Measurements from ENCODE around the gene GNG14.

DNA sequence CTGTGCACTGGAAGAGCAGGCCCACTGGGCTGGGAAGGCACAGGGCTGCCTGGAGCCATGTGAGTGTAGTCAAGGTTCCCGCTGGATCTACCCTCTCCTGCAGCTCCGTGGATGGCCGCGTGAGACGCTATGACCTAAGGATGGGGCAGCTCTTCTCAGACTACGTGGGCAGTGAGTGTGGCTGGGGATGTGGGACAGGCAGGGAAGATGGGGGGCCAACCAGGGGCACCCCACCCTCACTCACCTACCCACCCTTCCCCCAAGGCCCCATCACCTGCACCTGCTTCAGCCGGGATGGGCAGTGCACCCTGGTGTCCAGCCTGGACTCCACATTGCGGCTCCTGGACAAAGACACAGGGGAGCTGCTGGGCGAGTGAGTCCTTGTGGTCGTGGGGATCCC is 15.1 kb upstream of the GNG14 start:
- TF ChIP-seq, protein P1, sequence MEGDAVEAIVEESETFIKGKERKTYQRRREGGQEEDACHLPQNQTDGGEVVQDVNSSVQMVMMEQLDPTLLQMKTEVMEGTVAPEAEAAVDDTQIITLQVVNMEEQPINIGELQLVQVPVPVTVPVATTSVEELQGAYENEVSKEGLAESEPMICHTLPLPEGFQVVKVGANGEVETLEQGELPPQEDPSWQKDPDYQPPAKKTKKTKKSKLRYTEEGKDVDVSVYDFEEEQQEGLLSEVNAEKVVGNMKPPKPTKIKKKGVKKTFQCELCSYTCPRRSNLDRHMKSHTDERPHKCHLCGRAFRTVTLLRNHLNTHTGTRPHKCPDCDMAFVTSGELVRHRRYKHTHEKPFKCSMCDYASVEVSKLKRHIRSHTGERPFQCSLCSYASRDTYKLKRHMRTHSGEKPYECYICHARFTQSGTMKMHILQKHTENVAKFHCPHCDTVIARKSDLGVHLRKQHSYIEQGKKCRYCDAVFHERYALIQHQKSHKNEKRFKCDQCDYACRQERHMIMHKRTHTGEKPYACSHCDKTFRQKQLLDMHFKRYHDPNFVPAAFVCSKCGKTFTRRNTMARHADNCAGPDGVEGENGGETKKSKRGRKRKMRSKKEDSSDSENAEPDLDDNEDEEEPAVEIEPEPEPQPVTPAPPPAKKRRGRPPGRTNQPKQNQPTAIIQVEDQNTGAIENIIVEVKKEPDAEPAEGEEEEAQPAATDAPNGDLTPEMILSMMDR (IDR thresholded peaks at IDR 0.05) = no peak
- no peak for TF ChIP-seq POLR2A (IDR thresholded peaks at IDR 0.05)
